Measurements from ENCODE around the gene MMP24.
A peak's percentile ranks its signal among the peaks of the same experiment; 100 is the strongest.
"Not testable (repeated sequence)": the region's sequence is repeated elsewhere in the genome, so short reads cannot be mapped to it uniquely, and the experiment has no call there.

The MMP24 gene

GRCh38 chr20:35295674-35296073, 69.2 kb downstream of the MMP24 start:
- no peak for DNase-seq

DNA sequence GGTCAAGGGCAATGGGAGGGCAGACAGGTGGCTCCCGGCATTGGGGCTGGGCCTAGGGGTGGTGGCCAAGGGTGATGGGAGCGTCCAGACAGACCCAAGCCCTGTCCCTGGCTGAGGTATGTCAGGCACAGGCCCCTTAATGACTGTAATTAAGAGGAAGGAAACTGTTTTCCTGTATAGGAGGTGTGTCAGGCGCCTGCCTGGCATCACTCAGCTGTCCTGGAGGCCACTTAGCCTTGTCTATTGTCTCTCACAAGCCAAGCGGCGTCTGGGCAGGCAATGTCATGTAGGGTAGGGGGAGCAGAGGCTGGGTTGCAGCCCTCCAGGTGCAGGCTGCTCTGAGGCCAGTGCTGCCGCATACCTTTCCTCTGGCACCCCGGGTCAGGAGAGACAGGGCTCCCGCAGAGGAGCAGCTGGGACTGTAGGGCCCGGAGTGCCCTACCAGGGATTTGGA, 69.6 kb downstream of the MMP24 start:
- no peak for DNase-seq

DNA sequence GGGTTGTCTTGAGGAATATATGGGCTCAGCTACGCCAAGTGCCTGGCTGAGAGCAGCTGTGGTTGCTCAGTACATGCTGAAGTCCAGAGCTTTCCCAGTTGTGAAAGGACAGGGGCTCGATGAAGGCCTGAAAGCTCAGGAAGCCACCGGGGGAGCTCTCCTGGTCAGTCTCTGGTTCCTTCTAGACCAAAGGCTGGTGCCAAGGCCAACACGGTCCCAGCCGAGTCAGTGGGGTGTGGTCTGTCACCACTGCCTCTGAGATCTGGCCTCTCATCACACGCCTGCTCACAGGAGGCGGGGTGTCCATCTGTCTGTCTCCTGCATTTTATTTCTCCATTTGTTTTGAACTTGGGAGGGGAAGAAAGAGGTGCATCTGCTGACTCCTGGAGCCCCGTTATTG, 70.7 kb downstream of the MMP24 start:
- no peak for DNase-seq

DNA sequence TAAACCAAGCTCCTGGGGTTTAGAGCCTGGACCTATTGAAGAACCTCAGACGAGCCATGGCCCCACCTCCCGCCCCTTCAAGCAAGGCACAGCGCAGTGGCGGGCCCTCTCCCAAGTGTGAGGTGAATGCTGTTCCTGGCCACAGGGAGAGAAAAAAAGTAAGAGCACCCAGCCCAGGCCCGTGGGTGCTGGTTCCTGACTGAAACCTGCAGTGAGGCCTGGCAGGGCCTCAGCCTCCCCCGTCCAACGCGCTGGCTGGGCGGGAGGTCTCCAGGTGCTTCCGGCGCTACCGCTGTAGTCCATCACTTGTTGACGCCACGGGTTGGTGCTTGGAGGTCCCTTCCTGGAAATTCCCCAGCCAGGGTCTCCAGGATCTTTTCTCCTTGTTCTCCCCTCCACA, 71.2 kb downstream of the MMP24 start:
- DNase-seq, result no peak

- DNase-seq, result no peak
Observed at GRCh38 chr20:35298264-35298663, 71.8 kb downstream of the MMP24 start.

DNA sequence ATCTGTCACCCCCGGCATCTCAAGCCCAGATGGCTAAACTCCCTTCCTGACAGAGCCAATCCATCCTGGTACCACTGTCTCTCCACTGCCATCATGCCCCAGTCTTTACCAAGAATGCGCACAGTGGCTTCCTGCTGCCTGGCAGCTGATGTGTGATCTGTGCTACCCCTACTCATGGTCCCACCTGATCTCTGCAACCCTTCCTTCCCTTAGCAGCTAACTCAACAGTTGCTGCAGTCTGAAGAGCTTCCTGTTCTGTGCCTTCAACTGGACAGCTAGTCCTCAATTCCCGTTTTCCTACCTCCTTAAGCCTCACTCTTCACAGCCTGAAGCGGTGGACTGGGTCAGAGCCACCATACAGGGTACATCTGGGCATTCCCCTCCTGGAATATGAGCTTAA, 73.3 kb downstream of the MMP24 start:
- no peak for DNase-seq

DNA sequence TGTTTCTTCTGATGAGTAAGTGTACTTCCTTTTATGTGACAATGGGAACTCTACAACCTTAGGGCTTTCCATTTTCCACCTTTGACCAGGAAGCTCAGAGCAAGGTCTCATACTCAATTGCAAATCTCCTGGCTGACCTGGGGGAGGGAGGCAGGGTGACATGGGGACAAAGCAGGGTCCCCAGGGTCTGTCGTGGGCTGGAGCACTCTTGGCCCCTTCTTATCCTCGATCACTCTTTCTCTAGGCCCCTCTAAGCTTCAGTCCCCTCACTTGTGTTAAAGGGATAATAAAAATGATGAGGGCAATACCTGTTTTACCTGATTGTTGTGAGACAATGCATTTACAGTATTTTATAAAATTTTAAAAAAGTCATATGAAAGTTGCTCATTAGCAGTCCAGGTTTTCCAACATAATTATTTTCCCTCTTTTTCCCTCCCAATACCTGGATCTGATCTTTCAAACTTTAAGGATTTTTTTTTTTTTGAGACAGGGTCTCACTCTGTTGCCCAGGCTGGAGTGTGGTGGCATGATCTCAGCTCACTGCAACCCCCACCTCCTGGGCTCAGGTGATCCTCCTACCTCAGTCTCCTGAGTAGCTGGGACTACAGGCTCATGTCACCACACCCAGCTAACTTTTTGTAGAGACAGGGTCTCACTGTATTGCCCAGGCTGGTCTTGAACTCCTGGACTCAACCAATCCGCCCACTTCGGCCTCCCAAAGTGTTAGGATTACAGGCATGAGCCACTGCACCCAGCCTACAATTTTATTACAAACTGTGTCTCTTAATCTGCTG, 74.2 kb downstream of the MMP24 start:
- no peak for DNase-seq

GRCh38 chr20:35301426-35301825, 74.9 kb downstream of the MMP24 start:
- no peak for DNase-seq

- no peak for DNase-seq
Observed at GRCh38 chr20:35302421-35303335, 76.2 kb downstream of the MMP24 start.

DNA sequence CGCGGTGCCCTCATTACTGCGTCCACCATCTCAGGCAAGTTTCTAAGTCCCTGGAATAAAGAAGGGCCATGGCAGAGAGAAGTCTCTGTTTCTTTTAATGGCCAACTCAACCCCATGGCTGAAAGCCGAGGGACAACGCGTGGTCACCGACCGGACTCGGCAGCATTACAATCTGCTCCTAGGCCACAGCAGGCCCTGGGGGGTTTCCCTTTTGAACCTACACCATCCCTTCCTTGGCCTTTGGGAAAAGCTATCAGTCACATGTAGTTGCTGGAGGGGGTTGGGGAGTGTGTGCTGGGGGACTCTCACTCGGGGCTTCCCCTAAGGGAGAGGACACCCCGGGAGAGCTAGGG, 76.9 kb downstream of the MMP24 start:
- no peak for DNase-seq

DNA sequence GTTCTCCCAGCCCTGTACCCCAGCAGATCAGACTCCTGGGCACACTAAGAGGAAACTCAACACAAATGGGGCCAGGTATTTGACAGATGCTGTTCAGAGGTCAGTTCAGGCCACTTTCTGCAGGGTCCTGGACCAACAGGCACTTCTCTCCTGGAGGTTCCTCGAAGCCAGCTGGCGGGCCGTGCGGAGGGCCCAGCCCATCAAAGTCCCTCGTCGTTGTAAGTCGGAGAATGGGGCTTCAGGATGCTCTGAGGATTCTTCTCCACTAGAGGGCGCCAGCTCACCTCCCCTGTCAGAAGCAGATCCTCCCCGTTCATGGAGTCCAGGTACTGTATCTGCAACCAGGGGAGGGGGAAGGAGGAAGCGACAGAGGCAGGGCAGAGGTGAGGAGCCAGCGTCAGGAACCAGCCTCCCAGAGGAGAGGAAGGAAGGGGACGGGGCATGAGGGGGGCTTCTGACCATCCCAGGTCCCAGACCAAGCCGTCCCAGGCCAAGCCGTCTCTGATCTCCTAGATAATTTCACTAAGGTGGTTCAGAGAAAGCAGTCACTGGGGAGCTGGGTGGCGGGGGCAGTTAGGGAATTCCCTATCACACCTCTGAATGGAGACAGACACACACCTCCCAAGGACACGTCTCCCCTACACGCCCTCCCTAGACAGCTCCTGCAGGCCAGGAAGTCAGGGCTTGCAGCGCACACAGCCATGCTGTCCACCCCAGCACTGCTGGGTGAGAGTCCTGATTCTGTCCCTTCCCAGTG, 77.4 kb downstream of the MMP24 start:
- peak; percentile 66 to 90 for DNase-seq

DNA sequence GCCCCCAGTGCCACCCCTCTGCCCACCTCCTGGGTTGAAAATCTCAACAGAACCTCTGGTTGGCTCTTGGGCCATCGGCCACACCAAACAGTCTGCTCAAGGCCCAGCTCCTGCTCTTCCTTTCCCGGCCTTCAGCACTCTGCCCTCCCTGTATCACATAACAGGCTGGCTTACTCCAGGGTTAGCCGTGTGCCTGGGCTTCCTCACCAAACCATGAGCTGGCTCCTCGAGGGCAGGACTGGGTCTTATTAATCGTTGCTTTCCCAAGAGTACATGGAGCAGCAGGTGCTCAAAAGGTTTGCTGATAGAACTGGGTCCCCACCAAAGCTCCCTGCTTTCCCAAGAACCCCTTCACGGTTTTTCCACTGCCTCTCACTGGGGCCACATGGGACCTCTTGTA, 78.5 kb downstream of the MMP24 start:
- DNase-seq, result no peak

GRCh38 chr20:35305682-35306556, 79.4 kb downstream of the MMP24 start:
- DNase-seq, result peak in 1 of 2 experiments; percentile 80

GRCh38 chr20:35306931-35307517, 80.5 kb downstream of the MMP24 start:
- peak; percentile 25 to 76 for DNase-seq

DNA sequence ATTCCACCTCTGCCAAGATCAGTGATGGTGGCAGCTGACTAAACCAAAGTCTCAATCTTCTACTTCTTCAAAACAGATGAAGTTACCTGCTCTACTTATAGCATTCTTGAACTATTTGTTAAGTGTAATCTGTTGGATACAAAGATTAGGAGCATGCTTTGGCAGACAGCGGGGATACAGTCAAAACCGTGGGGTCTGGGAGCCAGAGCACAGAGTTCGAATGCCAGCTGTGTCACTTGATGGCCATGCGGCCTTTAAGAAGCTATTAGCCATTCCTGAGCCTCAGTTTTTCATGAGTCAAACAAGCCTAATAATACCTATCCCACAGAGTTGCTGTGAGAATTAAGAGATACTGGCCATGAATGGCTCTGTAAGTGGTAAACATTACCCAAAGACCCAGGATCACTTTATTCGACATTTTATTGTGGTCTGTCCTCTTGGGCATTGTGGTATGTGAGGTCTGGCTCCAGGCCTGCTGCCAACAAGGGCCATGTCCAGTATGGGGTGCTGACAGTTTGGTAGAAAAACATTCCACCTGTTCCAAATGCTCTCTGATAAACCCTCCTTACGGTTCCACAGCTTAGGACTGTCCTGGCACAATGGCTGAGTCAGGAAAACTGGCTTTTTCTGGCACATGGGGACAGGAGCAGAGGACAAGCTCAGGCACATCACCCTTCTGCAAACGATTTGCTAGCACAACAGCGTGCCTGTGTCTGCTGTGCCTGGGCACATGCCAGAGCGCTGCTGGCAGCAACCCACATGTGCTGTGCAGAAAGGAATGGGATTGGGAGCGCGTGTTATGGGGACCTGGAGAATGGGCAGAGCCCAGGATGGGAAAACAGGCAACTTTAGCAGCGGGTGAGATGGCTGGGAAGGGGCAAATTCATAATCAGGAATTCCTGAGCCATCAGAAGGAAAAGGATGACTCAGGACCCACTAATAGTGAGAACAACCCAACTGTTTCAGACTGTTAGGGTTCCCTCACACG, 81.5 kb downstream of the MMP24 start:
- peak; percentile 94 to 97 for DNase-seq

DNA sequence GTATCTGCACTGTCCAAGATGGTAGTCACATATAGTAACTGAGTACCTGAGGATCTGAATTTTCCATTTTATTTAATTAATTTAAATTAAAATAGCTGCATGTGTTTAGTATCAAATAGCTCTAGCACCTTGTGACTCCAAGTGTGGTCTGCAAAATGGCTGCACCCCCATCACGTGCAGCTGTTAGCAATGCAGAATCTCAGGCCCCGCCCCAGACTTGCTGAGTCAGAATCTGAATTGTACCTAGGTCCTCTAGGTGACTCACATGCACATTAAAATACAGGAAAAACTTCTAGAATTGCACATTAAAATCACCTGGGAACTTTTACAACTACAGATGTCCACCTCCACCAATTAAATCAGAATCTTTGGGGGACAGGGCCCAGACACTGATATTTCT, 84.9 kb downstream of the MMP24 start:
- DNase-seq, result no peak

- DNase-seq, result no peak
Observed at GRCh38 chr20:35311822-35312221, 85.3 kb downstream of the MMP24 start.

DNA sequence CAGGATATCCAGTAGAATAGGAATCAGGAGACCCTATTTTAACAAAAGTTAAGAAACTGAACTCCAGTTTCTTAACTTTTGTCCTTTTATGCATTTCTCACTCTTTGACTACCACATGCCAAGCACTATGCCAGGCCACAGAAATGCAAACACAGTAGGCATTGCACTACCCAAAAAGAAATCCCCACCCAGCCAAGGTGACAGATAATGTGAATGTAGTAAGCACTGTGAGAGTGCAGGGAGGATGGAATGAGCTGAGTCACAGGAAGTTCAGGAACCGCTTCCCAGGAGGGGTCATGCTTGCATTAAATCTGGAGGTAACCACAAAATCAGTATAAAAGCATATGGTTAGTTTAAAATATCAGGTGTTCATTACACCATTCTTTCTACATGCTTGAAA, 85.8 kb downstream of the MMP24 start:
- no peak for DNase-seq

DNA sequence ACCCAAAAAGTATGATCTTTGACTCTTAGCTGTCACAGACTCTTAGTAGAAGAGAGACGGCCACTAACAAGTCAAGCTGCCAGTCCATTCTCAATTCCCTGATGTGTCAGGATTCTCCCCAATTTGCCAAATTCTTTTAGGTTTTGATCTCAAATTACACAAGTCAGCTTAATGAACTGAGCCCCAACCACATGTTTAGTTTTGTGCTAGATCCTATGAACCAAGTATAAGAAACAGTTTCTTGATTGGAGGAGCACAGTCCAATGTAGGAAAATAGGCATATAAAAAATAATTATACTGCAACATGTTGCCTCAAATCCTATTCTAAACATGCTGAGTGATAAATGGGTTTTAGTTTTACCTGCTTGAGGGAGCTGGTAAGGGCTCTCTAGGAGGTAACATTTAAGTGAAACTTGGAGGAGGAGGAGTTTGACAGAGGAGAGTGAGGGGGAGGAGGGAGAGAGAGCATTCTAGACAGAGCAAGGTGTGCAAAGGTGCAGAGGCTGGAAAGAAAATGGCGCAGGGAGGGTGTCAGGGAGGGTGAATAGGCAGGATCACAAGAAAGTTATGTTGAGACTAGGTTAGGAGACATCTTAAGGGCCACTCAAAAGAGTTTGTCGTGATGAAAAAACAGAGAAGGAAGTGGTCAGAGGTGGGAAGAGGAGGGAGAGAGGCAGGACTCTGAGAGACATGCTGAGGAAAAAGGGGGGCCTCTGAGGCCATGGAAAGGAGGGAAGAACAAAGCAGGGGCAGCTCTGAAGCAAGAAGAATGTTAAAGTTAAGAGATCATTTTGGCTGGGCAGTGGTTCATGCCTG, 88.5 kb downstream of the MMP24 start:
- peak in 1 of 2 experiments; percentile 59 for DNase-seq

DNA sequence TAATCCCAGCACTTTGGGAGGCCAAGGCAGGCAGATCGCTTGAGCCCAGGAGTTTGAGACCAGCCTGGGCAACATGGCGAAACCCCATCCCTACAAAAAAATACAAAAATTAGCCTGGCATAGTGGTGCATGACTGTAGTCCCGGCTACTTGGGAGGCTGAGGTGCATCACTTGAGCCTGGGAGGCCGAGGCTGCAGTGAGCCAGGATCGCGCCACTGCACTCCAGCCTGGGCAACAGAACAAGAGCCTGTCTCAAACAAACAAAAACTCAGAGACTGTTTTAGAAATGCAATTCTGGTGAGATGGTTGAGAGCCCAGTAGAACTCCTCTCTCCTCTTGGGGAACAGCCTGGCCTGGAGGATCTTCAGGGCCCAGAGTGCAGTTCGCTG, 89.1 kb downstream of the MMP24 start:
- DNase-seq, result not testable (repeated sequence)
